SK-N-SH (cell line): ENCODE measurements around the gene METTL21C. TPM values are rescaled to one million over a fixed set of nuclear protein-coding genes. Genes with fewer than 3 reads are reported as not detected.

Source experiments
- CTCF ChIA-PET: fragments of 300-600, 350-600 bp; formaldehyde crosslinking; extraction: SDS; loops from one replicate; lab custom pipeline; 2021; lab: Yijun Ruan, JAX
- POLR2A ChIA-PET: fragments of 350-600 bp; sonication (Branson Sonifier 250); formaldehyde crosslinking; extraction: SDS; loops from one replicate; lab custom pipeline; 2020; ENCODE audit warnings: antibody characterized with exemption, inconsistent platforms; lab: Yijun Ruan, JAX
- DNase-seq: peaks from one replicate; pipeline ENCODE4 v3.0.0; 2012
- H2AFZ ChIP-seq: fragments of 200-600 bp; sonication (generic); 2 replicates; pipeline ENCODE4 v1.8.1; 2016; ENCODE audit warnings: antibody characterized with exemption, mild to moderate bottlenecking, low read depth
- H3F3A ChIP-seq: fragments of 200-600 bp; sonication (generic); replicated peaks from 2 replicates; pipeline ENCODE3; 2016; ENCODE audit warnings: antibody characterized with exemption, mild to moderate bottlenecking; ENCODE audit not compliant: insufficient read depth
- H3K27ac ChIP-seq, 2 experiments: fragments of 200-500 bp in 1 of 2; fragments of 200-600 bp in 1 of 2; sonication (Bioruptor generic) in 1 of 2; sonication (generic), shearing (Covaris generic) in 1 of 2; 2 replicates each; pipeline versions ENCODE4 v1.5.1 to v1.6.1; 2014 to 2016; ENCODE audit warnings: low read depth in 2 of 2, inconsistent platforms in 1 of 2, low read length in 1 of 2, mild to moderate bottlenecking in 1 of 2, mixed read lengths in 1 of 2
- H3K27me3 ChIP-seq: fragments of 200-600 bp; sonication (generic), shearing (Covaris generic); 2 replicates; pipeline ENCODE4 v1.6.1; 2016; ENCODE audit warnings: mixed run types; ENCODE audit not compliant: insufficient read depth
- H3K36me3 ChIP-seq, 2 experiments: fragments of 200-500 bp in 1 of 2; fragments of 200-600 bp in 1 of 2; sonication (Bioruptor generic) in 1 of 2; sonication (generic) in 1 of 2; replicated peaks in 1 of 2; 2 replicates each; pipeline versions ENCODE3 to v1.5.1; 2014 to 2016; ENCODE audit warnings: low read length in 1 of 2, mild to moderate bottlenecking in 1 of 2; ENCODE audit not compliant: insufficient read depth in 2 of 2, control insufficient read depth in 1 of 2
- H3K4me1 ChIP-seq, 2 experiments: fragments of 200-500 bp in 1 of 2; fragments of 200-600 bp in 1 of 2; sonication (Bioruptor generic) in 1 of 2; sonication (generic), shearing (Covaris generic) in 1 of 2; 2 replicates each; pipeline versions ENCODE4 v1.5.1 to v1.6.1; 2014 to 2016; ENCODE audit warnings: low read depth in 1 of 2, low read length in 1 of 2, mixed run types in 1 of 2; ENCODE audit not compliant: insufficient read depth in 2 of 2, control insufficient read depth in 1 of 2
- H3K4me2 ChIP-seq: fragments of 200-600 bp; sonication (generic), shearing (Covaris generic); 2 replicates; pipeline ENCODE4 v1.6.1; 2017; ENCODE audit warnings: mixed run types
- H3K4me3 ChIP-seq, 2 experiments: fragments of 200-500 bp in 1 of 2; fragments of 200-600 bp in 1 of 2; sonication (Bioruptor generic) in 1 of 2; sonication (generic), shearing (Covaris generic) in 1 of 2; 2 replicates each; pipeline versions ENCODE4 v1.5.1 to v1.8.1; 2014 to 2016; ENCODE audit warnings: low read depth in 2 of 2, inconsistent platforms in 1 of 2, low read length in 1 of 2, mild to moderate bottlenecking in 1 of 2, mixed read lengths in 1 of 2, moderate library complexity in 1 of 2
- H3K79me2 ChIP-seq: fragments of 200-600 bp; sonication (generic); 2 replicates; pipeline ENCODE4 v1.8.1; 2017; ENCODE audit warnings: mild to moderate bottlenecking; ENCODE audit not compliant: insufficient read depth
- H3K9ac ChIP-seq: fragments of 200-600 bp; sonication (generic); 2 replicates; pipeline ENCODE4 v1.6.1; 2017; ENCODE audit warnings: mixed run types
- H3K9me2 ChIP-seq: fragments of 200-600 bp; sonication (generic); 2 replicates; pipeline ENCODE4 v1.6.1; 2017; ENCODE audit warnings: mixed run types
- H3K9me3 ChIP-seq: fragments of 200-600 bp; sonication (generic); 2 replicates; pipeline ENCODE4 v1.6.1; 2017; ENCODE audit warnings: mixed run types, mild to moderate bottlenecking, moderate library complexity
- H4K20me1 ChIP-seq: fragments of 200-600 bp; sonication (generic); 2 replicates; pipeline ENCODE4 v1.6.1; 2017; ENCODE audit warnings: mild to moderate bottlenecking, mixed run types; ENCODE audit not compliant: insufficient read depth
- CHD2 ChIP-seq: fragments of 150-350 bp; IDR thresholded peaks from 2 replicates; pipeline ENCODE4 v1.6.1; 2018; ENCODE audit warnings: low read length; ENCODE audit not compliant: partially characterized antibody
- ELF1 ChIP-seq: IDR thresholded peaks from 2 replicates; pipeline ENCODE4 v1.4.0; 2012
- EZH2phosphoT487 ChIP-seq: fragments of 200-600 bp; sonication (generic); IDR thresholded peaks from 2 replicates; pipeline ENCODE4 v1.6.1; 2017; ENCODE audit warnings: low read depth, mixed run types, mild to moderate bottlenecking, antibody characterized with exemption, moderate library complexity, borderline replicate concordance
- FOSL2 ChIP-seq: IDR thresholded peaks from 2 replicates; pipeline ENCODE4 v1.4.0; 2012; ENCODE audit warnings: low read depth, mild to moderate bottlenecking, moderate library complexity, borderline replicate concordance
- FOXJ3 ChIP-seq: sonication (generic); formaldehyde crosslinking; IDR thresholded peaks from 2 replicates; pipeline ENCODE4 v1.5.1; 2020; ENCODE audit warnings: mild to moderate bottlenecking, missing genetic modification reagents
- GABPA ChIP-seq: IDR thresholded peaks from 2 replicates; pipeline ENCODE4 v1.4.0; 2012; ENCODE audit warnings: low read depth, mild to moderate bottlenecking
- JUND ChIP-seq: IDR thresholded peaks from 2 replicates; pipeline ENCODE4 v1.4.0; 2012
- NRF1 ChIP-seq: IDR thresholded peaks from 2 replicates; pipeline ENCODE4 v1.6.1; 2012; ENCODE audit warnings: low read depth, mild to moderate bottlenecking, low read length
- RAD21 ChIP-seq: IDR thresholded peaks from 2 replicates; pipeline ENCODE4 v1.6.1; 2012; ENCODE audit warnings: mild to moderate bottlenecking, low read length
- RFX5 ChIP-seq: IDR thresholded peaks from 2 replicates; pipeline ENCODE4 v1.6.1; 2012; ENCODE audit warnings: mild to moderate bottlenecking, improper control_type of control experiment, low read length
- RXRA ChIP-seq: IDR thresholded peaks from 2 replicates; pipeline ENCODE4 v1.4.0; 2012; ENCODE audit warnings: low read depth, mild to moderate bottlenecking, borderline replicate concordance
- SMC3 ChIP-seq: IDR thresholded peaks from 2 replicates; pipeline ENCODE4 v1.6.1; 2012; ENCODE audit warnings: low read depth, low read length, improper control_type of control experiment
- TCF12 ChIP-seq: IDR thresholded peaks from 2 replicates; pipeline ENCODE4 v1.4.0; 2012
- WGBS: methylation state at CpG from one replicate; pipeline ENCODE4 v1.1.6; 2017; ENCODE audit warnings: low lambda C conversion rate; 5-methylcytosine and 5-hydroxymethylcytosine counted together
- polyA plus RNA-seq, 3 experiments: library from polyadenylated mRNA; depleted of rRNA; stranded (reverse); fragments of >200 nt; gene quantifications; 2 replicates each; pipeline ENCODE4 v1.2.3, GENCODE V29; 2012
- TF ChIP-seq, protein P1 (sequence below): IDR thresholded peaks from 2 replicates; pipeline ENCODE4 v1.4.0; 2012; ENCODE audit warnings: low read depth, borderline replicate concordance
- TF ChIP-seq, protein P2 (sequence below): fragments of 150-350 bp; IDR thresholded peaks from 2 replicates; pipeline ENCODE4 v1.6.1; 2017; ENCODE audit warnings: antibody characterized with exemption, low read length, low read depth, borderline replicate concordance

METTL21C gene
- polyA plus RNA-seq, 1 of the 3 experiments (the other 2 are of a cell fraction): not detected

- CTCF ChIA-PET: interaction anchor here (1.3 kb wide), 1 partner anchor 8 kb away, joined by 3 read pairs; no protein-coding TSS in a partner anchor
- POLR2A ChIA-PET: no interaction called here
These were observed 14.6 kb downstream of the METTL21C start for GRCh38 chr13:102680133-102680717.

DNA sequence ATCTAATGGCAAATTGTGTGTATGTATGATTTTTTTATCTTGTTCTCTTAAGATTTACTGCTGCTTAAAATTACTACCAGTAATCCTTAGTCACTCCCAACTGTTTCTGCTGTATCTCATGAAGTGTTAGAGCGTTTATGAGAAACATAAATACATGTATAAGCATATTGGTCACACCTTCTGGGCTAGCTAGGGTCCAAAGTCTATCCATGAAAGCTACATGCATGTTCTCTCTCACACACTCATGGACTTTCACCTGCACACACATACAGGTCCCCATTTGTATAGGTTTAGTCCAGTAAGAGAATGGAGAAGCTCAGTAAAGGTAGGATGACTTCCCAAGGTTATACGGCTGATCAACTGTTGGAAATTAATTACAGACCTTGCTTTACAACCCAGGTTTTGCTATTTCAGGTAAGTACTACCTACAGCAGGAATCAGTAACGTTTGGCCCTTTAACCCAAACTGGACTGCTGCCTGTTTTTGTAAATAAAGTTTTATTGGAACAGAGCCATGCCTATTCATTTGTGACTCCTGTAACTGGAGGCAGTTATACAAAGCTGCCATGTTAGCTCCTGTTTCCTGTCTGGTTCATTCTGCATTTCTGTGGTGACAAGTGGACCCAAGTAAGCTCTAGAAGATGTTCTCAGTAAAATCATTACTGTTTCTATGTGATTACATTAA lies 15.3 kb downstream of the METTL21C start:
- Histone ChIP-seq H3K4me1 (no peaks in the 10 kb centered on the region), H2AFZ (no peak overlapping the region)
- CTCF ChIA-PET: interaction anchor here (1.3 kb wide), 1 partner anchor 9 kb away, joined by 3 read pairs; no protein-coding TSS in a partner anchor

More at GRCh38 chr13:102680133-102680717, 14.6 kb downstream of the METTL21C start:
- no peaks in the 10 kb centered on the region for H3K9me3 ChIP-seq
- H3K27me3 ChIP-seq: no peaks in the 10 kb centered on the region
- no peak overlapping the region for H3K4me3 ChIP-seq
- no peak overlapping the region for H2AFZ ChIP-seq
- H3K36me3 ChIP-seq: peaks cover 42 to 53% of the 10 kb centered on the region in 2 experiments
- no peak for DNase-seq
- H4K20me1 ChIP-seq: no peaks in the 10 kb centered on the region
- no peak overlapping the region for H3K27ac ChIP-seq
- no peaks in the 10 kb centered on the region for H3K4me1 ChIP-seq
- no peak overlapping the region for H3K4me2 ChIP-seq
- no peak overlapping the region for H3K9ac ChIP-seq
- H3K9me2 ChIP-seq: no peaks in the 10 kb centered on the region
- TF ChIP-seq FOXJ3 (CRISPR knock-in tag) (no peak), FOSL2 (no peak)
- 93% methylated on average over 4 of the region's 4 CpGs for WGBS
- H3F3A ChIP-seq: peaks cover 2% of the 10 kb centered on the region
- H3K79me2 ChIP-seq: no peaks in the 10 kb centered on the region

More for the DNA sequence above, 15.3 kb downstream of the METTL21C start:
- H3K79me2 ChIP-seq: no peaks in the 10 kb centered on the region
- H3K9me3 ChIP-seq: no peaks in the 10 kb centered on the region
- no peak for DNase-seq
- POLR2A ChIA-PET: no interaction called here
- H3K4me3 ChIP-seq: no peak overlapping the region
- no peak overlapping the region for H3K4me2 ChIP-seq
- no peaks in the 10 kb centered on the region for H3K9me2 ChIP-seq
- H3F3A ChIP-seq: peaks cover 2% of the 10 kb centered on the region
- H3K27ac ChIP-seq: no peak overlapping the region
- TF ChIP-seq TCF12 (no peak), GABPA (no peak), RXRA (no peak), SMC3 (no peak), EZH2phosphoT487 (no peak), RFX5 (no peak), RAD21 (no peak), JUND (no peak), FOXJ3 (CRISPR knock-in tag) (no peak), ELF1 (no peak), NRF1 (no peak), CHD2 (no peak), FOSL2 (no peak)
- TF ChIP-seq, protein P1, sequence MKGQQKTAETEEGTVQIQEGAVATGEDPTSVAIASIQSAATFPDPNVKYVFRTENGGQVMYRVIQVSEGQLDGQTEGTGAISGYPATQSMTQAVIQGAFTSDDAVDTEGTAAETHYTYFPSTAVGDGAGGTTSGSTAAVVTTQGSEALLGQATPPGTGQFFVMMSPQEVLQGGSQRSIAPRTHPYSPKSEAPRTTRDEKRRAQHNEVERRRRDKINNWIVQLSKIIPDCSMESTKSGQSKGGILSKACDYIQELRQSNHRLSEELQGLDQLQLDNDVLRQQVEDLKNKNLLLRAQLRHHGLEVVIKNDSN: no peak
- TF ChIP-seq, protein P2, sequence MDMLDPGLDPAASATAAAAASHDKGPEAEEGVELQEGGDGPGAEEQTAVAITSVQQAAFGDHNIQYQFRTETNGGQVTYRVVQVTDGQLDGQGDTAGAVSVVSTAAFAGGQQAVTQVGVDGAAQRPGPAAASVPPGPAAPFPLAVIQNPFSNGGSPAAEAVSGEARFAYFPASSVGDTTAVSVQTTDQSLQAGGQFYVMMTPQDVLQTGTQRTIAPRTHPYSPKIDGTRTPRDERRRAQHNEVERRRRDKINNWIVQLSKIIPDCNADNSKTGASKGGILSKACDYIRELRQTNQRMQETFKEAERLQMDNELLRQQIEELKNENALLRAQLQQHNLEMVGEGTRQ: no peak
- H4K20me1 ChIP-seq: no peaks in the 10 kb centered on the region
- peaks cover 48 to 59% of the 10 kb centered on the region in 2 experiments for H3K36me3 ChIP-seq
- H3K9ac ChIP-seq: no peak overlapping the region
- 96% methylated on average over 3 of the region's 3 CpGs for WGBS
- H3K27me3 ChIP-seq: no peaks in the 10 kb centered on the region
